Endothelial cell of umbilical vein (primary cell): Measurements from ENCODE around the gene ANKRD44.

Experiments
- JUN ChIP-seq: IDR thresholded peaks from 2 replicates; pipeline ENCODE4 v1.6.1; 2011; ENCODE audit warnings: borderline replicate concordance, low read depth; ENCODE audit not compliant: insufficient read length, insufficient read depth
- MYC ChIP-seq: IDR thresholded peaks from one replicate; pipeline ENCODE4 v1.6.1; 2011; ENCODE audit warnings: mild to moderate bottlenecking, low read depth, low read length
- POLR2A ChIP-seq: IDR thresholded peaks from 2 replicates; pipeline ENCODE4 v1.6.1; 2012; ENCODE audit warnings: low read depth, mild to moderate bottlenecking, control low read depth, low read length
- TF ChIP-seq, protein P1 (sequence below), 2 donors: IDR thresholded peaks; 1 replicate in 1 of 2; 2 replicates in 1 of 2; pipeline ENCODE4 v1.5.1; 2011; ENCODE audit warnings: low read length in 2 of 2, mild to moderate bottlenecking in 2 of 2, moderate library complexity in 2 of 2, control low read depth in 1 of 2, inconsistent platforms in 1 of 2, low read depth in 1 of 2; ENCODE audit not compliant: insufficient read depth in 1 of 2; ENCODE audit errors: extremely low read depth in 1 of 2
- TF ChIP-seq, protein P2 (sequence below): IDR thresholded peaks from 2 replicates; pipeline ENCODE4 v1.6.1; 2011; ENCODE audit not compliant: insufficient read depth, insufficient read length

DNA sequence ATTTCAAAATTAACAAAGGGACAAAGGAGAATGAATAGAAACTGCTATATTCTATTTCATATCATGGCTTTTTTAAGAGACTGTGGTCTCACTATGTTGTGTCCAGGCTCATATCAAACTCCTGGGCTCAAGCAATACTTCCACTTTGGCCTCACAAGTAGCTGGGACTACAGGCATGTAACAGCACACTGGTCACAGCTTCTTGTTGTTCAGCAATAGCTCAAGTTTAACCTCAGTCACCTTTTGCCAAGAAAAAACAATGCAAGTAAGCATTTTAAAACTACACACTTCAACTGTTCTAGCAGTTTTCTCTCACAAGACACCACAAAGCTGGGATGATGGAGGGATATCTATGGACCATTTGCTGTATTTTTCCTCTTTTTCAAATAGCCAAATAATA is 77.1 kb downstream of the ANKRD44 start:
- TF ChIP-seq POLR2A, result no peak
- TF ChIP-seq, protein P1, sequence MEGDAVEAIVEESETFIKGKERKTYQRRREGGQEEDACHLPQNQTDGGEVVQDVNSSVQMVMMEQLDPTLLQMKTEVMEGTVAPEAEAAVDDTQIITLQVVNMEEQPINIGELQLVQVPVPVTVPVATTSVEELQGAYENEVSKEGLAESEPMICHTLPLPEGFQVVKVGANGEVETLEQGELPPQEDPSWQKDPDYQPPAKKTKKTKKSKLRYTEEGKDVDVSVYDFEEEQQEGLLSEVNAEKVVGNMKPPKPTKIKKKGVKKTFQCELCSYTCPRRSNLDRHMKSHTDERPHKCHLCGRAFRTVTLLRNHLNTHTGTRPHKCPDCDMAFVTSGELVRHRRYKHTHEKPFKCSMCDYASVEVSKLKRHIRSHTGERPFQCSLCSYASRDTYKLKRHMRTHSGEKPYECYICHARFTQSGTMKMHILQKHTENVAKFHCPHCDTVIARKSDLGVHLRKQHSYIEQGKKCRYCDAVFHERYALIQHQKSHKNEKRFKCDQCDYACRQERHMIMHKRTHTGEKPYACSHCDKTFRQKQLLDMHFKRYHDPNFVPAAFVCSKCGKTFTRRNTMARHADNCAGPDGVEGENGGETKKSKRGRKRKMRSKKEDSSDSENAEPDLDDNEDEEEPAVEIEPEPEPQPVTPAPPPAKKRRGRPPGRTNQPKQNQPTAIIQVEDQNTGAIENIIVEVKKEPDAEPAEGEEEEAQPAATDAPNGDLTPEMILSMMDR (IDR thresholded peaks at IDR 0.05; ENCODE audit: extremely low read depth in 1 of 2, insufficient read depth in 1 of 2, low read depth in 1 of 2, low read length in 2 of 2), result no peak
- TF ChIP-seq MYC, result no peak
- no peak for TF ChIP-seq JUN
- TF ChIP-seq, protein P2, sequence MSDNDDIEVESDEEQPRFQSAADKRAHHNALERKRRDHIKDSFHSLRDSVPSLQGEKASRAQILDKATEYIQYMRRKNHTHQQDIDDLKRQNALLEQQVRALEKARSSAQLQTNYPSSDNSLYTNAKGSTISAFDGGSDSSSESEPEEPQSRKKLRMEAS, result no peak
